GM12892 (cell line): ENCODE measurements around the gene ARL8A.

Experiments
- DNase-seq: peaks from one replicate; pipeline ENCODE4 v3.0.0; 2011; ENCODE audit not compliant: insufficient read length
- FAIRE-seq: peaks from 2 replicates; lab custom pipeline; 2011; peaks lifted over from hg19 to GRCh38; lab: Jason Lieb, UNC
- POLR2A ChIP-seq: IDR thresholded peaks from 2 replicates; pipeline ENCODE4 v1.6.1; 2011; ENCODE audit warnings: low read depth, low read length, control low read depth
- POLR2AphosphoS5 ChIP-seq: IDR thresholded peaks from 2 replicates; pipeline ENCODE4 v1.6.1; 2011; ENCODE audit warnings: low read depth, low read length, control low read depth
- TAF1 ChIP-seq: IDR thresholded peaks from 2 replicates; pipeline ENCODE4 v1.6.1; 2011; ENCODE audit warnings: low read depth, mild to moderate bottlenecking, control low read depth, low read length, borderline replicate concordance

The ARL8A gene

GRCh38 chr1:202088206-202088605 lies 56.3 kb downstream of the ARL8A start:
- DNase-seq (no peak), FAIRE-seq (no peak)
- TF ChIP-seq TAF1, result no peak
- TF ChIP-seq POLR2A, result no peak
- no peak for TF ChIP-seq POLR2AphosphoS5

GRCh38 chr1:202086579-202087350 lies 57.8 kb downstream of the ARL8A start:
- FAIRE-seq, result no peak
- TF ChIP-seq POLR2A (no peak), TAF1 (no peak), POLR2AphosphoS5 (no peak)
- no peak for DNase-seq

- DNase-seq (no peak), FAIRE-seq (no peak)
- TF ChIP-seq POLR2AphosphoS5 (no peak), POLR2A (no peak), TAF1 (no peak)
Observed at GRCh38 chr1:202085682-202086373, 58.7 kb downstream of the ARL8A start.

- TF ChIP-seq POLR2A (no peak), POLR2AphosphoS5 (no peak), TAF1 (no peak)
- DNase-seq, result no peak
- FAIRE-seq, result no peak
Observed at GRCh38 chr1:202084791-202085681, 59.5 kb downstream of the ARL8A start.
